Measurements from ENCODE around the gene EMSY.

DNA sequence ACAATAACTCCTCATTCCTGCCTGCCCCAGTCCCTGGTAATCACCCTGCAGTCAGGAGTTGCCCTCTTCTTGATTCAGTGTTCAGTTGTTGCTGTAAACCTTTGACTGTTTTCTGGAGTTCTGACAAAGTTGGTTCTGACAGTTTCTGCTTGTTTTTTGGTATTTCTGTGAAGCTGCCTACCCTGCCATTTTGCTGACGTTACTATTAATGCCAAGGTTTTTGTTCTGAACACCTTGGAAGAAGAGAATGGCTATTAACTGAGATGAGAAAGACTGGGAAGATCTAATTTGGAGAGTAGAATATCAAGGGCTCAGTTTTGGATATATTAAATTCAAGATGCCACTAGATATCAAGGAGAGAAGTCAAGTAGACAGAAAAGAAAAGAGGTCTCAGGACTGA is 113.7 kb downstream of the EMSY start:
- no peak for TF ChIP-seq POLR2A (IDR thresholded peaks at IDR 0.05)
- TF ChIP-seq, protein P1, sequence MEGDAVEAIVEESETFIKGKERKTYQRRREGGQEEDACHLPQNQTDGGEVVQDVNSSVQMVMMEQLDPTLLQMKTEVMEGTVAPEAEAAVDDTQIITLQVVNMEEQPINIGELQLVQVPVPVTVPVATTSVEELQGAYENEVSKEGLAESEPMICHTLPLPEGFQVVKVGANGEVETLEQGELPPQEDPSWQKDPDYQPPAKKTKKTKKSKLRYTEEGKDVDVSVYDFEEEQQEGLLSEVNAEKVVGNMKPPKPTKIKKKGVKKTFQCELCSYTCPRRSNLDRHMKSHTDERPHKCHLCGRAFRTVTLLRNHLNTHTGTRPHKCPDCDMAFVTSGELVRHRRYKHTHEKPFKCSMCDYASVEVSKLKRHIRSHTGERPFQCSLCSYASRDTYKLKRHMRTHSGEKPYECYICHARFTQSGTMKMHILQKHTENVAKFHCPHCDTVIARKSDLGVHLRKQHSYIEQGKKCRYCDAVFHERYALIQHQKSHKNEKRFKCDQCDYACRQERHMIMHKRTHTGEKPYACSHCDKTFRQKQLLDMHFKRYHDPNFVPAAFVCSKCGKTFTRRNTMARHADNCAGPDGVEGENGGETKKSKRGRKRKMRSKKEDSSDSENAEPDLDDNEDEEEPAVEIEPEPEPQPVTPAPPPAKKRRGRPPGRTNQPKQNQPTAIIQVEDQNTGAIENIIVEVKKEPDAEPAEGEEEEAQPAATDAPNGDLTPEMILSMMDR (IDR thresholded peaks at IDR 0.05) = no peak
